GM23338 (cell line): ENCODE results near the gene ADD1. TPM values are rescaled to one million over a fixed set of nuclear protein-coding genes. Genes with fewer than 3 reads are reported as not detected.

Experiments
- ATAC-seq: fragments of 200-7000 bp; cut with Tn5 transposase; 3 replicates; pipeline ENCODE4 v1.9.1; 2020
- DNase-seq: peaks from one replicate; pipeline ENCODE4 v3.0.0-alpha.2; 2015; ENCODE audit warnings: low spot score
- H2AFZ ChIP-seq: fragments of 200-600 bp; sonication (generic); 2 replicates; pipeline ENCODE4 v1.8.0; 2016; ENCODE audit warnings: antibody characterized with exemption, mild to moderate bottlenecking, moderate library complexity
- H3F3A ChIP-seq: fragments of 200-600 bp; sonication (generic); replicated peaks from 2 replicates; pipeline ENCODE4 v1.8.0; 2017; ENCODE audit warnings: antibody characterized with exemption, mixed run types, low read depth
- H3K27ac ChIP-seq: fragments of 200-600 bp; sonication (generic); 2 replicates; pipeline ENCODE4 v1.6.1; 2016; ENCODE audit warnings: low read depth
- H3K27me3 ChIP-seq: fragments of 200-600 bp; sonication (generic); 2 replicates; pipeline ENCODE4 v1.8.0; 2016; ENCODE audit warnings: mild to moderate bottlenecking, mixed run types, moderate library complexity; ENCODE audit not compliant: insufficient read depth
- H3K36me3 ChIP-seq: fragments of 200-600 bp; sonication (generic); 2 replicates; pipeline ENCODE4 v1.8.0; 2016; ENCODE audit warnings: mild to moderate bottlenecking; ENCODE audit not compliant: insufficient read depth
- H3K4me1 ChIP-seq: fragments of 200-600 bp; sonication (generic); 2 replicates; pipeline ENCODE4 v1.8.0; 2016; ENCODE audit warnings: mild to moderate bottlenecking, moderate library complexity; ENCODE audit not compliant: insufficient read depth
- H3K4me2 ChIP-seq: fragments of 200-600 bp; sonication (generic); 2 replicates; pipeline ENCODE4 v1.7.1; 2017; ENCODE audit warnings: mixed run types
- H3K4me3 ChIP-seq: fragments of 200-600 bp; sonication (generic); 2 replicates; pipeline ENCODE4 v1.6.1; 2016; ENCODE audit warnings: mixed run types
- H3K79me2 ChIP-seq: fragments of 200-600 bp; sonication (generic); replicated peaks from 2 replicates; pipeline ENCODE4 v1.8.0; 2017; ENCODE audit warnings: mild to moderate bottlenecking; ENCODE audit not compliant: insufficient read depth
- H3K9me2 ChIP-seq: fragments of 200-600 bp; sonication (generic); 2 replicates; pipeline ENCODE4 v1.8.0; 2017; ENCODE audit not compliant: insufficient read depth
- H4K20me1 ChIP-seq: fragments of 200-600 bp; sonication (generic); replicated peaks from 2 replicates; pipeline ENCODE4 v1.8.0; 2017; ENCODE audit warnings: mild to moderate bottlenecking; ENCODE audit not compliant: insufficient read depth
- H3K27ac Mint-ChIP-seq: 2 replicates; pipeline ENCODE4 v1.8.0; 2020; ENCODE audit warnings: inconsistent platforms, mild to moderate bottlenecking, moderate library complexity, mixed read lengths
- H3K27me3 Mint-ChIP-seq: 3 replicates; pipeline ENCODE4 v1.8.0; 2022; ENCODE audit warnings: low read depth, mild to moderate bottlenecking, moderate library complexity, mixed read lengths, inconsistent platforms; ENCODE audit not compliant: insufficient read depth, poor library complexity
- H3K36me3 Mint-ChIP-seq: 3 replicates; pipeline ENCODE4 v1.8.0; 2021; ENCODE audit warnings: low read depth, mild to moderate bottlenecking, inconsistent platforms, moderate library complexity, mixed read lengths
- H3K4me1 Mint-ChIP-seq: 3 replicates; pipeline ENCODE4 v1.8.0; 2020; ENCODE audit warnings: mild to moderate bottlenecking, inconsistent platforms, mixed read lengths
- H3K4me3 Mint-ChIP-seq: 3 replicates; pipeline ENCODE4 v1.8.0; 2021; ENCODE audit warnings: moderate library complexity, mild to moderate bottlenecking, inconsistent platforms, mixed read lengths
- H3K9me3 Mint-ChIP-seq: 3 replicates; pipeline ENCODE4 v1.8.0; 2020; ENCODE audit warnings: moderate library complexity, mild to moderate bottlenecking, inconsistent platforms, mixed read lengths
- EZH2 ChIP-seq: fragments of 200-600 bp; sonication (generic); IDR thresholded peaks from one replicate; pipeline ENCODE4 v1.8.0; 2017; ENCODE audit warnings: antibody characterized with exemption, mild to moderate bottlenecking, low read depth; ENCODE audit not compliant: unreplicated experiment
- EZH2phosphoT487 ChIP-seq: fragments of 200-600 bp; sonication (generic); IDR thresholded peaks from one replicate; pipeline ENCODE4 v1.8.1; 2018; ENCODE audit warnings: antibody characterized with exemption; ENCODE audit not compliant: unreplicated experiment
- POLR2AphosphoS5 ChIP-seq: IDR thresholded peaks from 2 replicates; pipeline ENCODE4 v1.6.1; 2016; ENCODE audit warnings: antibody characterized with exemption, low read depth
- STAT1 ChIP-seq: IDR thresholded peaks from one replicate; pipeline ENCODE4 v1.6.1; 2016; ENCODE audit warnings: antibody characterized with exemption; ENCODE audit not compliant: unreplicated experiment
- ZNF114 ChIP-seq: fragments of 250-450 bp; sonication (Bioruptor Pico); IDR thresholded peaks from 2 replicates; pipeline ENCODE4 v1.5.0; 2020; ENCODE audit warnings: mild to moderate bottlenecking, moderate library complexity
- ZNF462 ChIP-seq: fragments of 250-450 bp; sonication (Bioruptor Pico); IDR thresholded peaks from 2 replicates; pipeline ENCODE4 v1.5.0; 2020; ENCODE audit warnings: mild to moderate bottlenecking, moderate library complexity
- polyA plus RNA-seq: library from polyadenylated mRNA; unstranded; fragments of >200 nt; fragmentation: Nextera tagmentation; extraction: Ambion mirVana; gene quantifications from 2 replicates; pipeline ENCODE4 v1.2.1, GENCODE V29; 2016
- total RNA-seq: library from RNA; depleted of rRNA; stranded (reverse); fragments of >200 nt; shearing (Covaris generic); gene quantifications from 2 replicates; pipeline ENCODE4 v1.2.3, GENCODE V29; 2014

Gene ADD1
- total and polyA plus RNA-seq, 2 experiments from 2014 or later = 126 to 144 TPM

DNA sequence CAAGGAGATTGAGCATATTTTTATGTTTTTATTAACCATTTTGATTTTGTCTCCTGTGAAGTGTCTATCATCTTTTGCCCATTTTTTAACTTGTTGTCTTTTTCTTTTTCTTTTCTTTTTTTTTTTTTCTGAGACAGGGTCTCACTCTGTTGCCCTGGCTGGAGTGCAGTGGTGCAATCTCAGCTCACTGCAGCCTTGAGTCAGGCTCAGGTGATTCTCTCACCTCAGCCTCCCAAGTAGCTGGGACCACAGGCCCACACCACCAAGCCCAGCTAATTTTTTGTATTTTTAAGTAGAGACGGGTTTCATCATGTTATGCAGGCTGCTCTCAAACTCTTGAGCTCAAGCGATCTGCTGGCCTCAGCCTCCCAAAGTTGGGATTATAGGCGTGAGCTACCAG is 4.6 kb upstream of the ADD1 start:
- H3F3A ChIP-seq = 0 out of 2 replicates have a peak, but pooled peaks cover 10% of the 10 kb centered on the region
- peaks cover 2% of the 10 kb centered on the region for H3K27me3 Mint-ChIP-seq
- no peak overlapping the region for H3K4me3 Mint-ChIP-seq
- H3K9me3 Mint-ChIP-seq = peaks cover 4% of the 10 kb centered on the region; the same call in 1 of the 3 replicates
- no peaks in the 10 kb centered on the region for H3K9me2 ChIP-seq
- no peak for DNase-seq
- TF ChIP-seq POLR2AphosphoS5 (0 out of 2 replicates have a peak, but pooled peaks have one; percentile 13), ZNF462 (no peak)
- no peak for ATAC-seq
- no peak overlapping the region for H3K4me2 ChIP-seq
- peaks cover 13% of the 10 kb centered on the region; the same call in 1 of the 3 replicates for H3K36me3 Mint-ChIP-seq
- no peaks in the 10 kb centered on the region for H3K79me2 ChIP-seq
- H4K20me1 ChIP-seq = no peaks in the 10 kb centered on the region
- H2AFZ ChIP-seq = no peak overlapping the region
- H3K27ac Mint-ChIP-seq = no peak overlapping the region
- H3K4me3 ChIP-seq = no peak overlapping the region
- H3K4me1 Mint-ChIP-seq = peaks cover 20% of the 10 kb centered on the region
- H3K36me3 ChIP-seq = no peaks in the 10 kb centered on the region
- no peaks in the 10 kb centered on the region for H3K27me3 ChIP-seq
- no peak overlapping the region for H3K27ac ChIP-seq
- peaks cover 20% of the 10 kb centered on the region for H3K4me1 ChIP-seq

DNA sequence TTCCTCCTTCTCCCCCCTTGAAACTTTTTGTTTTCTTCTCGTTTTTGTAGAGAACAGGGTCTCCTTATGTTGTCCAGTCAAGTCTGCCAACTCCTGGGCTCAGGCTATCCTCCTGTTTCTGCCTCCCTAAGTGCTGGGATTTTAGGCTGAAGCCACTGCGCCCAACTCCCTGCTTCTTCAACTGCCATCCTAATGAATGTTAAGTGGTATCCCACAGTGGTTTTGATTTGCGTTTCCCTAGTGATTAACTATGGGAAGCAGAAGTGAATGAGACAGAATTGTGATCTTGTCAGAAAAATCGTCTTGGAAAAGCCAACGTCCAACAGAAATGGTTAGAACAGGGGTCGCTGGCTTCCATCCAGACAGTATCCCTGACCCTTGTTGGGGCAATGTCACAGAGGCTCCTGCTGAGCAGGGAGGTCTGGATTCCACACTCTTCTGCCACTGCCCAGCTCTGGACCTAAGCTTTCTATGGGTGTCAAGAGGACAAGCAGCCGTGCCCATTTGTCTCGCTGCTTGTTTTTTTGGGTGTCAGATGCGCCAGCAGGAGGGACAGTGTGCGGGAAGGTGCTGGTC is 869 bp upstream of the ADD1 start:
- Histone ChIP-seq H3K4me1 (peaks cover 12% of the 10 kb centered on the region), H4K20me1 (no peaks in the 10 kb centered on the region; the same call in 1 of the 2 replicates), H2AFZ (peak overlapping the region; percentile 54; the same call in 1 of the 2 replicates), H3K4me2 (peak overlapping the region; percentile 93), H3K27me3 (no peaks in the 10 kb centered on the region), H3F3A (0 out of 2 replicates have a peak, but pooled peaks cover 8% of the 10 kb centered on the region), H3K79me2 (peaks cover 36% of the 10 kb centered on the region), H3K9me2 (no peaks in the 10 kb centered on the region), H3K4me3 (peak overlapping the region; percentile 67), H3K27ac (no peak overlapping the region), H3K36me3 (no peaks in the 10 kb centered on the region)
- Mint-ChIP-seq H3K9me3 (peaks cover 4% of the 10 kb centered on the region; the same call in 1 of the 3 replicates), H3K4me3 (peak overlapping the region; percentile 80), H3K27ac (peak overlapping the region; percentile 24; the same call in 1 of the 2 replicates), H3K4me1 (peaks cover 22% of the 10 kb centered on the region), H3K36me3 (peaks cover 3% of the 10 kb centered on the region; the same call in 1 of the 3 replicates), H3K27me3 (peaks cover 3% of the 10 kb centered on the region)
- ATAC-seq (peak; percentile 24), DNase-seq (peak; percentile 44)
- TF ChIP-seq ZNF114 (CRISPR knock-in tag) (no peak), STAT1 (no peak), EZH2phosphoT487 (no peak), EZH2 (no peak)
